HepG2 (cell line): Measurements from ENCODE around the gene ZFP36L2. TPM values are rescaled to one million over a fixed set of nuclear protein-coding genes. Genes with fewer than 3 reads are reported as not detected.
A peak's percentile ranks its signal among the peaks of the same experiment; 100 is the strongest.

Experiments used
- ATAC-seq: fragments of 200-7000 bp; cut with Tn5 transposase; 3 replicates; pipeline ENCODE4 v1.9.1; 2020; ENCODE audit warnings: mild to moderate bottlenecking, moderate library complexity
- BruUV-seq: library from RNA; stranded (reverse); fragments of 400-500 nt; replicated peaks from 2 replicates; lab custom pipeline; 2021; lab: Mats Ljungman, UMichigan
- CTCF ChIA-PET: fragments of 300-600 bp; formaldehyde crosslinking; extraction: SDS; loops from one replicate; lab custom pipeline; 2021; ENCODE audit warnings: low total read pairs, inconsistent platforms, low intra/inter-chr PET ratio; lab: Yijun Ruan, JAX
- POLR2A ChIA-PET: fragments of 350-600 bp; sonication (Branson Sonifier 250); formaldehyde crosslinking; loops from one replicate; lab custom pipeline; 2020; ENCODE audit warnings: antibody characterized with exemption, inconsistent platforms; lab: Yijun Ruan, JAX
- DNase-seq: peaks from one replicate; pipeline ENCODE4 v3.0.0-alpha.2; 2015; ENCODE audit warnings: low spot score
- FAIRE-seq: peaks from 3 replicates; lab custom pipeline; 2011; peaks lifted over from hg19 to GRCh38; lab: Jason Lieb, UNC
- H2AFZ ChIP-seq: one replicate; pipeline ENCODE4 v1.6.1; 2011; ENCODE audit warnings: low read length, inconsistent platforms
- H3K27ac ChIP-seq: fragments of 300-600 bp; 3 replicates; pipeline ENCODE4 v1.8.0; 2011; ENCODE audit warnings: mixed run types, mild to moderate bottlenecking, mixed read lengths, low read length, inconsistent platforms; ENCODE audit not compliant: insufficient read depth; ENCODE audit errors: extremely low read length
- H3K27me3 ChIP-seq, 2 experiments: fragments of 200-600 bp in 1 of 2; 2 replicates in 1 of 2; 3 replicates in 1 of 2; pipeline versions ENCODE4 v1.6.0 to v1.8.0; 2011; ENCODE audit warnings: low read length in 2 of 2, mild to moderate bottlenecking in 2 of 2, moderate library complexity in 2 of 2, inconsistent platforms in 1 of 2; ENCODE audit not compliant: insufficient read depth in 2 of 2, control insufficient read depth in 1 of 2
- H3K36me3 ChIP-seq, 2 experiments: fragments of 200-600 bp in 1 of 2; replicated peaks in 1 of 2; 2 replicates in 1 of 2; 3 replicates in 1 of 2; pipeline versions ENCODE4 v1.5.1 to v1.8.0; 2011; ENCODE audit warnings: low read length in 2 of 2, inconsistent platforms in 1 of 2; ENCODE audit not compliant: insufficient read depth in 2 of 2, control insufficient read depth in 1 of 2
- H3K4me1 ChIP-seq: 2 replicates; pipeline ENCODE4 v1.5.1; 2012; ENCODE audit warnings: low read length, inconsistent platforms; ENCODE audit not compliant: insufficient read depth
- H3K4me2 ChIP-seq: 2 replicates; pipeline ENCODE4 v1.6.0; 2011; ENCODE audit warnings: low read depth, low read length, inconsistent platforms
- H3K4me3 ChIP-seq, 3 experiments: fragments of 200-600 bp in 1 of 3; sonication (generic), shearing (Covaris generic) in 1 of 3; replicated peaks in 1 of 3; 2 replicates each; pipeline ENCODE4 v1.5.1; 2011 to 2016; ENCODE audit warnings: low read length in 3 of 3, inconsistent platforms in 2 of 3, low read depth in 2 of 3, mild to moderate bottlenecking in 2 of 3, control low read depth in 1 of 3, mixed read lengths in 1 of 3; ENCODE audit not compliant: insufficient read depth in 1 of 3
- H3K79me2 ChIP-seq: one replicate; pipeline ENCODE4 v1.6.1; 2011; ENCODE audit warnings: low read length, inconsistent platforms; ENCODE audit not compliant: insufficient read depth
- H3K9ac ChIP-seq: 2 replicates; pipeline ENCODE4 v1.6.0; 2011; ENCODE audit warnings: mild to moderate bottlenecking, low read depth, low read length, inconsistent platforms; ENCODE audit not compliant: insufficient read depth
- H3K9me3 ChIP-seq: 2 replicates; pipeline ENCODE4 v1.5.1; 2012; ENCODE audit warnings: mild to moderate bottlenecking, low read length
- H4K20me1 ChIP-seq: 2 replicates; pipeline ENCODE4 v1.6.0; 2011; ENCODE audit warnings: inconsistent platforms, mild to moderate bottlenecking, low read length, moderate library complexity; ENCODE audit not compliant: insufficient read depth
- ASH2L ChIP-seq: fragments of 300-600, 200-600 bp; sonication (generic); IDR thresholded peaks from 2 replicates; pipeline ENCODE4 v1.7.0; 2017; ENCODE audit warnings: low read depth, mild to moderate bottlenecking, moderate library complexity, mixed read lengths, low read length; ENCODE audit not compliant: insufficient read length
- ELF1 ChIP-seq: sonication (generic); formaldehyde crosslinking; IDR thresholded peaks from 2 replicates; pipeline ENCODE4 v1.4.0; 2020; ENCODE audit warnings: missing genetic modification reagents
- MZF1 ChIP-seq: sonication (generic); formaldehyde crosslinking; IDR thresholded peaks from 2 replicates; pipeline ENCODE4 v1.8.1; 2023; ENCODE audit warnings: mild to moderate bottlenecking, missing genetic modification reagents, borderline replicate concordance
- NCOR1 ChIP-seq: fragments of 200-600 bp; sonication (generic); IDR thresholded peaks from 2 replicates; pipeline ENCODE4 v1.7.0; 2017; ENCODE audit warnings: antibody characterized with exemption, low read length, borderline replicate concordance
- NFKBIZ ChIP-seq: IDR thresholded peaks from 2 replicates; pipeline ENCODE4 v1.6.1; 2018; ENCODE audit warnings: missing genetic modification reagents, missing compliant biosample characterization
- PBX2 ChIP-seq: IDR thresholded peaks from 2 replicates; pipeline ENCODE4 v1.6.1; 2016; ENCODE audit warnings: control low read depth
- PHF20 ChIP-seq: sonication (generic); formaldehyde crosslinking; IDR thresholded peaks from 2 replicates; pipeline ENCODE4 v1.5.0; 2020; ENCODE audit warnings: mild to moderate bottlenecking, missing genetic modification reagents
- SP1 ChIP-seq, 2 experiments: fragments of 450-650 bp in 1 of 2; sonication (generic) in 1 of 2; formaldehyde crosslinking in 1 of 2; IDR thresholded peaks; 2 replicates each; pipeline versions ENCODE4 v1.4.0 to v1.6.1; 2016 to 2020; ENCODE audit warnings: missing genetic modification reagents in 1 of 2
- TOPORS ChIP-seq: sonication (generic); formaldehyde crosslinking; IDR thresholded peaks from 2 replicates; pipeline ENCODE4 v1.8.0; 2023; ENCODE audit warnings: mild to moderate bottlenecking, missing genetic modification reagents
- ZBTB33 ChIP-seq: sonication (generic); formaldehyde crosslinking; IDR thresholded peaks from 2 replicates; pipeline ENCODE4 v1.4.0; 2020; ENCODE audit warnings: missing genetic modification reagents
- ZNF160 ChIP-seq: sonication (generic); formaldehyde crosslinking; IDR thresholded peaks from 2 replicates; pipeline ENCODE4 v1.8.0; 2022; ENCODE audit warnings: mild to moderate bottlenecking, inconsistent platforms, missing genetic modification reagents
- ZNF224 ChIP-seq: sonication (generic); formaldehyde crosslinking; IDR thresholded peaks from 2 replicates; pipeline ENCODE4 v1.5.0; 2020; ENCODE audit warnings: mild to moderate bottlenecking, missing genetic modification reagents
- ZNF367 ChIP-seq: sonication (generic); formaldehyde crosslinking; IDR thresholded peaks from 2 replicates; pipeline ENCODE4 v1.4.0; 2020; ENCODE audit warnings: missing genetic modification reagents, borderline replicate concordance
- ZNF547 ChIP-seq: sonication (generic); formaldehyde crosslinking; IDR thresholded peaks from 2 replicates; pipeline ENCODE4 v1.5.1; 2020; ENCODE audit warnings: mild to moderate bottlenecking, missing genetic modification reagents
- ZNF777 ChIP-seq: sonication (generic); formaldehyde crosslinking; IDR thresholded peaks from 2 replicates; pipeline ENCODE4 v1.4.0; 2020; ENCODE audit warnings: missing genetic modification reagents
- WGBS: methylation state at CpG from one replicate; pipeline ENCODE4 v1.1.6; 2017; ENCODE audit warnings: low lambda C conversion rate; 5-methylcytosine and 5-hydroxymethylcytosine counted together
- in situ Hi-C: cut with HindIII; loops from 2 replicates; pipeline ENCODE4 v1.10.0; 2017; ENCODE audit warnings: low pct_unique_long_range_greater_than_20kb; ENCODE audit not compliant: extremely low pct_ligation_motif_present
- intact Hi-C: fragments of 100-400 bp; cut with micrococcal nuclease; formaldehyde crosslinking; loops from one replicate; pipeline ENCODE4 v1.10.0; 2022; ENCODE audit not compliant: unreplicated experiment
- polyA plus RNA-seq, 8 experiments: library from polyadenylated mRNA; depleted of rRNA in 3 of 8; stranded (reverse) in 7 of 8; unstranded in 1 of 8; fragments of >200 nt; fragmentation: Illumina TruSeq in 4 of 8; extraction: Trizol in 4 of 8; gene quantifications; 2 replicates each; pipeline versions ENCODE4 v1.2.1 to v1.2.3, GENCODE V29; 2011 to 2016; ENCODE audit warnings: low read depth in 4 of 8, missing spikeins in 1 of 8, mixed read lengths in 1 of 8; ENCODE audit not compliant: insufficient read depth in 1 of 8
- total RNA-seq, 5 experiments: library from RNA; depleted of rRNA; stranded (reverse); fragments of >200 nt; fragmentation: Illumina TruSeq; extraction: Trizol; gene quantifications; 2 replicates each; pipeline ENCODE4 v1.2.3, GENCODE V29; 2016; ENCODE audit warnings: low read depth in 1 of 5

The ZFP36L2 gene
- total and polyA plus RNA-seq, 2 of the 13 experiments (the other 11 are each of a cell fraction or from before 2014, with no cell fraction given) = 11.2 to 21.8 TPM

GRCh38 chr2:43175876-43176275 is 50.5 kb downstream of the ZFP36L2 start:
- CTCF ChIA-PET = no interaction called here
- Histone ChIP-seq H2AFZ (no peak overlapping the region), H3K4me1 (peaks cover 88% of the 10 kb centered on the region), H3K36me3 (no peaks in the 10 kb centered on the region), H4K20me1 (no peaks in the 10 kb centered on the region), H3K4me3 (no peak overlapping the region), H3K27ac (no peak overlapping the region), H3K27me3 (no peaks in the 10 kb centered on the region), H3K79me2 (no peaks in the 10 kb centered on the region), H3K9me3 (no peaks in the 10 kb centered on the region), H3K9ac (no peak overlapping the region), H3K4me2 (no peak overlapping the region)
- 86% methylated on average over 9 of the region's 9 CpGs for WGBS
- DNase-seq (no peak), ATAC-seq (no peak), FAIRE-seq (no peak)
- in situ Hi-C loops (no loop called here), intact Hi-C loops (no loop called here)
- no TSS peak for BruUV-seq
- POLR2A ChIA-PET = interaction anchor here (1.3 to 8.5 kb wide), 7 partner anchors 12 to 51 kb away, joined by 3 to 97 read pairs (median 32); partner anchors contain the start of gene ZFP36L2
- TF ChIP-seq NFKBIZ (CRISPR knock-in tag) = no peak
- 0 out of 2 replicates have a peak, but pooled peaks have one; percentile 11 for TF ChIP-seq ZBTB33 (CRISPR knock-in tag)

- 0% methylated on average over 1 of the region's 1 CpG for WGBS
- H3K27ac ChIP-seq = no peak overlapping the region
- CTCF ChIA-PET = no interaction called here
- TF ChIP-seq ASH2L = no peak
- TF ChIP-seq NFKBIZ (CRISPR knock-in tag) = no peak
- TF ChIP-seq ELF1 (CRISPR knock-in tag) = no peak
- TF ChIP-seq SP1 (IDR thresholded peaks at IDR 0.05) = no peak
- no peak for TF ChIP-seq SP1 (CRISPR knock-in tag; IDR thresholded peaks at IDR 0.05)
- TF ChIP-seq PBX2 (CRISPR knock-in tag) = peak; percentile 85
- no peak for TF ChIP-seq ZNF547 (CRISPR knock-in tag)
- TF ChIP-seq PHF20 = no peak
- TF ChIP-seq ZNF777 = no peak
- no peak for TF ChIP-seq MZF1 (CRISPR knock-in tag)
- no peak for TF ChIP-seq ZNF224 (CRISPR knock-in tag)
- no peak for TF ChIP-seq NCOR1
- TF ChIP-seq ZNF160 = no peak
- no peak for TF ChIP-seq ZNF367 (CRISPR knock-in tag)
- no peak for TF ChIP-seq TOPORS (CRISPR knock-in tag)
Observed at GRCh38 chr2:43175020-43175441, 51.4 kb downstream of the ZFP36L2 start.

More at GRCh38 chr2:43175020-43175441, 51.4 kb downstream of the ZFP36L2 start:
- Histone ChIP-seq H3K4me3 (no peak overlapping the region; a peak in 1 of 6 replicates), H3K4me1 (peaks cover 83% of the 10 kb centered on the region), H3K4me2 (peak overlapping the region; percentile 65), H4K20me1 (no peaks in the 10 kb centered on the region), H2AFZ (peak overlapping the region; percentile 43), H3K9ac (peak overlapping the region; percentile 24; the same call in 1 of the 2 replicates), H3K36me3 (no peaks in the 10 kb centered on the region), H3K9me3 (no peaks in the 10 kb centered on the region), H3K27me3 (no peaks in the 10 kb centered on the region), H3K79me2 (no peaks in the 10 kb centered on the region)
- DNase-seq = no peak
- in situ Hi-C loops = no loop called here
- peak; percentile 11; the same call in 2 of the 3 replicates for ATAC-seq
- no TSS peak for BruUV-seq
- intact Hi-C loops = no loop called here
- no peak for FAIRE-seq
- POLR2A ChIA-PET = interaction anchor here (0.7 to 8.5 kb wide), 15 partner anchors 9 to 170 kb away, joined by 3 to 97 read pairs (median 6); partner anchors contain the start of gene ZFP36L2
